Fibroblast of skin of back (primary cell): Measurements from ENCODE around the gene NTRK2.

ENCODE experiments used
- DNase-seq: peaks from one replicate; pipeline ENCODE4 v3.0.0-alpha.2; 2013

Gene NTRK2

GRCh38 chr9:84852617-84853301 lies 183.2 kb downstream of the NTRK2 start:
- peak; percentile 35 for DNase-seq

GRCh38 chr9:84856181-84856632 lies 186.7 kb downstream of the NTRK2 start:
- DNase-seq, result peak; percentile 48

GRCh38 chr9:84857211-84857610 lies 187.7 kb downstream of the NTRK2 start:
- no peak for DNase-seq

GRCh38 chr9:84858364-84858763 lies 188.8 kb downstream of the NTRK2 start:
- DNase-seq, result no peak

GRCh38 chr9:84860249-84861115 lies 191.0 kb downstream of the NTRK2 start:
- DNase-seq, result peak; percentile 94

- DNase-seq, result no peak
Measured at GRCh38 chr9:84861455-84861854, 191.9 kb downstream of the NTRK2 start.

- DNase-seq, result no peak
Measured at GRCh38 chr9:84862308-84862707, 192.8 kb downstream of the NTRK2 start.

GRCh38 chr9:84862810-84863287 lies 193.3 kb downstream of the NTRK2 start:
- peak; percentile 82 for DNase-seq

- no peak for DNase-seq
Measured at GRCh38 chr9:84863372-84863771, 193.8 kb downstream of the NTRK2 start.

- no peak for DNase-seq
Measured at GRCh38 chr9:84866396-84867175, 197.1 kb downstream of the NTRK2 start.

- DNase-seq, result no peak
Measured at GRCh38 chr9:84867186-84867585, 197.7 kb downstream of the NTRK2 start.

- no peak for DNase-seq
Measured at GRCh38 chr9:84869091-84869490, 199.6 kb downstream of the NTRK2 start.

- DNase-seq, result no peak
Measured at GRCh38 chr9:84871983-84872382, 202.5 kb downstream of the NTRK2 start.

- DNase-seq, result no peak
Measured at GRCh38 chr9:84874022-84874421, 204.5 kb downstream of the NTRK2 start.

- DNase-seq, result peak; percentile 39
Measured at GRCh38 chr9:84874596-84874995, 205.1 kb downstream of the NTRK2 start.

- no peak for DNase-seq
Measured at GRCh38 chr9:84875193-84875592, 205.7 kb downstream of the NTRK2 start.

- DNase-seq, result no peak
Measured at GRCh38 chr9:84879631-84880030, 210.1 kb downstream of the NTRK2 start.

GRCh38 chr9:84880835-84881234 lies 211.3 kb downstream of the NTRK2 start:
- no peak for DNase-seq

- no peak for DNase-seq
Measured at GRCh38 chr9:84886866-84887265, 217.3 kb downstream of the NTRK2 start.

- no peak for DNase-seq
Measured at GRCh38 chr9:84891924-84892323, 222.4 kb downstream of the NTRK2 start.

- DNase-seq, result no peak
Measured at GRCh38 chr9:84893419-84894128, 224.0 kb downstream of the NTRK2 start.

GRCh38 chr9:84894859-84895258 lies 225.3 kb downstream of the NTRK2 start:
- DNase-seq, result no peak
